Measurements from ENCODE around the gene ZNF536.

- TF ChIP-seq CTCF (IDR thresholded peaks at IDR 0.05; ENCODE audit: low read depth, low read length) (no peak), EZH2phosphoT487 (IDR thresholded peaks at IDR 0.05; ENCODE audit: low read depth) (no peak)
These were observed 56.0 kb downstream of the ZNF536 start for GRCh38 chr19:30428092-30428680.

All from OCI-LY3 (cell line).